ENCODE results near the gene NAIP.
"Not testable (repeated sequence)": the region's sequence is repeated elsewhere in the genome, so short reads cannot be mapped to it uniquely, and the experiment has no call there.

DNA sequence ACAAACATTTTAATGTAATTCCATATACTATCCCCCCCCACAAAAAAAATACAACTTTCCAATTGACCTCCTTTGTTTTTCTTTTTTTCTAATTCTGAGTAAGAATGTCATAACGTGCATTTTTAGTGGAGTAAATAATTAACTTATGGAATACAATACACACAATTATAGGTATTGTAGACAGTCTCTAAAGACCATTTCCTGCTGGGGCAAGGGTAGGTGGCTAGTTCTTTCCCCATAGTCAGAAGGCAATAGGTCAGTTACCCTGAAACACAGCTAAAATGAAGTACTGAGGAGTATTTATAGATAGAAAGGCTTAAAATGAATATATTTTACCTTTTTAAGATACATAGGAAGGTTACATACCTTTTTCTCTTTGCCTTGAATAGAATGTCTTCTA, 36.2 kb upstream of the NAIP start:
- TF ChIP-seq, protein P1, sequence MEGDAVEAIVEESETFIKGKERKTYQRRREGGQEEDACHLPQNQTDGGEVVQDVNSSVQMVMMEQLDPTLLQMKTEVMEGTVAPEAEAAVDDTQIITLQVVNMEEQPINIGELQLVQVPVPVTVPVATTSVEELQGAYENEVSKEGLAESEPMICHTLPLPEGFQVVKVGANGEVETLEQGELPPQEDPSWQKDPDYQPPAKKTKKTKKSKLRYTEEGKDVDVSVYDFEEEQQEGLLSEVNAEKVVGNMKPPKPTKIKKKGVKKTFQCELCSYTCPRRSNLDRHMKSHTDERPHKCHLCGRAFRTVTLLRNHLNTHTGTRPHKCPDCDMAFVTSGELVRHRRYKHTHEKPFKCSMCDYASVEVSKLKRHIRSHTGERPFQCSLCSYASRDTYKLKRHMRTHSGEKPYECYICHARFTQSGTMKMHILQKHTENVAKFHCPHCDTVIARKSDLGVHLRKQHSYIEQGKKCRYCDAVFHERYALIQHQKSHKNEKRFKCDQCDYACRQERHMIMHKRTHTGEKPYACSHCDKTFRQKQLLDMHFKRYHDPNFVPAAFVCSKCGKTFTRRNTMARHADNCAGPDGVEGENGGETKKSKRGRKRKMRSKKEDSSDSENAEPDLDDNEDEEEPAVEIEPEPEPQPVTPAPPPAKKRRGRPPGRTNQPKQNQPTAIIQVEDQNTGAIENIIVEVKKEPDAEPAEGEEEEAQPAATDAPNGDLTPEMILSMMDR (IDR thresholded peaks at IDR 0.05): not testable (repeated sequence)
- TF ChIP-seq POLR2A (IDR thresholded peaks at IDR 0.05): not testable (repeated sequence)

Measured in uterus (tissue), 2 donors.